CD4-positive, alpha-beta T cell treated with Interleukin-17A for 4 hours (primary cell): ENCODE measurements around the gene C1QTNF6.
"Not testable (repeated sequence)": the region's sequence is repeated elsewhere in the genome, so short reads cannot be mapped to it uniquely, and the experiment has no call there.

Experiments
- DNase-seq: peaks from one replicate; pipeline ENCODE4 v3.0.0-alpha.2; 2020; ENCODE audit warnings: mixed read lengths

C1QTNF6 gene

GRCh38 chr22:37175414-37176281 lies 12.4 kb downstream of the C1QTNF6 start:
- no peak for DNase-seq

- DNase-seq: no peak
Measured at GRCh38 chr22:37174964-37175363, 13.1 kb downstream of the C1QTNF6 start.

GRCh38 chr22:37173709-37174108 lies 14.3 kb downstream of the C1QTNF6 start:
- DNase-seq: no peak

GRCh38 chr22:37172266-37173245 lies 15.5 kb downstream of the C1QTNF6 start:
- DNase-seq: no peak

GRCh38 chr22:37171662-37172061 lies 16.4 kb downstream of the C1QTNF6 start:
- no peak for DNase-seq

GRCh38 chr22:37170689-37171405 lies 17.2 kb downstream of the C1QTNF6 start:
- not testable (repeated sequence) for DNase-seq

GRCh38 chr22:37169947-37170688 lies 17.9 kb downstream of the C1QTNF6 start:
- peak; percentile 42 for DNase-seq

- DNase-seq: no peak
Measured at GRCh38 chr22:37169406-37169805, 18.6 kb downstream of the C1QTNF6 start.

GRCh38 chr22:37167981-37168647 lies 19.9 kb downstream of the C1QTNF6 start:
- peak; percentile 22 for DNase-seq

- DNase-seq: no peak
Measured at GRCh38 chr22:37167176-37167980, 20.7 kb downstream of the C1QTNF6 start.

GRCh38 chr22:37166675-37167066 lies 21.4 kb downstream of the C1QTNF6 start:
- peak; percentile 88 for DNase-seq

- DNase-seq: peak; percentile 61
Measured at GRCh38 chr22:37165940-37166674, 21.9 kb downstream of the C1QTNF6 start.

- no peak for DNase-seq
Measured at GRCh38 chr22:37165066-37165465, 23.0 kb downstream of the C1QTNF6 start.

- no peak for DNase-seq
Measured at GRCh38 chr22:37164505-37164887, 23.6 kb downstream of the C1QTNF6 start.

GRCh38 chr22:37163575-37164504 lies 24.2 kb downstream of the C1QTNF6 start:
- DNase-seq: peak; percentile 48

- no peak for DNase-seq
Measured at GRCh38 chr22:37163096-37163489, 25.0 kb downstream of the C1QTNF6 start.

GRCh38 chr22:37162221-37163095 lies 25.6 kb downstream of the C1QTNF6 start:
- peak; percentile 71 for DNase-seq

GRCh38 chr22:37161443-37161842 lies 26.6 kb downstream of the C1QTNF6 start:
- DNase-seq: no peak
